Left lung (tissue), 10 donors: ENCODE results near the gene PAPSS1. TPM values are rescaled to one million over a fixed set of nuclear protein-coding genes. Genes with fewer than 3 reads are reported as not detected.

Experiments
- ATAC-seq: fragments of 200-7000 bp; cut with Tn5 transposase; one replicate; pipeline ENCODE4 v1.9.1; 2020; ENCODE audit warnings: moderate library complexity
- DNase-seq, 4 donors: peaks; one replicate each; pipeline ENCODE4 v3.0.0-alpha.2; 2013 to 2020
- H3K27ac ChIP-seq, 2 donors: fragments of 200-600 bp; sonication (generic) in 1 of 2; one replicate each; pipeline versions ENCODE4 v1.5.0 to v1.8.0; 2020 to 2021
- H3K27me3 ChIP-seq, 2 donors: fragments of 200-600 bp; sonication (generic) in 1 of 2; one replicate each; pipeline versions ENCODE4 v1.5.0 to v1.8.0; 2020 to 2021
- H3K36me3 ChIP-seq, 2 donors: fragments of 200-600 bp; sonication (generic) in 1 of 2; one replicate each; pipeline versions ENCODE4 v1.5.0 to v1.8.0; 2020 to 2021
- H3K4me1 ChIP-seq, 2 donors: fragments of 200-600 bp; one replicate each; pipeline ENCODE4 v1.8.0; 2021
- H3K4me3 ChIP-seq, 2 donors: fragments of 200-600 bp; sonication (generic) in 1 of 2; one replicate each; pipeline versions ENCODE4 v1.5.0 to v1.8.0; 2020 to 2021; ENCODE audit warnings: mild to moderate bottlenecking in 1 of 2
- H3K9me3 ChIP-seq, 2 donors: fragments of 200-600 bp; sonication (generic) in 1 of 2; one replicate each; pipeline versions ENCODE4 v1.5.0 to v1.8.0; 2020 to 2021
- CTCF ChIP-seq, 2 donors: fragments of 200-600 bp; sonication (generic) in 1 of 2; IDR thresholded peaks; one replicate each; pipeline versions ENCODE4 v1.5.0 to v1.8.0; 2021; ENCODE audit warnings: antibody characterized with exemption in 2 of 2
- intact Hi-C, 2 donors: fragments of 100-400 bp; cut with DNase I; formaldehyde crosslinking; loops; one replicate each; pipeline versions ENCODE4 v1.11.2 to v1.14.2; 2022
- polyA plus RNA-seq, 6 donors: library from polyadenylated mRNA; unstranded; fragments of 120-200 nt; gene quantifications; one replicate each; pipeline ENCODE4 v1.2.1, GENCODE V29; 2013; ENCODE audit not compliant: insufficient read length in 6 of 6
- total RNA-seq, 2 donors: library from RNA; stranded (reverse); fragmentation: NEBNext Ultra II Directional; extraction: Animal tissue kit (Norgen Biotek cat#: 25700); gene quantifications; one replicate each; pipeline ENCODE4 v1.2.1, GENCODE V29; 2021
- donor health status: DM: no; HTN: yes; CAD: no.
- donor health status: DM: no; HTN: no; CAD: no.

PAPSS1 gene
- total and polyA plus RNA-seq, 8 donors = 57.5 to 85.3 (median 70.6) TPM

GRCh38 chr4:107618656-107619055 is 101.4 kb downstream of the PAPSS1 start:
- H3K27me3 ChIP-seq = no peaks in the 10 kb centered on the region
- peaks cover 0 to 7% of the 10 kb centered on the region in 2 donors for H3K36me3 ChIP-seq
- intact Hi-C loops = no loop called here
- no peaks in the 10 kb centered on the region for H3K4me1 ChIP-seq
- no peak overlapping the region for H3K27ac ChIP-seq
- DNase-seq (no peak), ATAC-seq (no peak)
- H3K4me3 ChIP-seq = no peak overlapping the region
- TF ChIP-seq CTCF (IDR thresholded peaks at IDR 0.05) = no peak
- H3K9me3 ChIP-seq = peaks cover 0 to 8% of the 10 kb centered on the region in 2 donors

- intact Hi-C loops = no loop called here
- Histone ChIP-seq H3K36me3 (peaks cover 0 to 16% of the 10 kb centered on the region in 2 donors), H3K9me3 (no peaks in the 10 kb centered on the region), H3K4me3 (no peak overlapping the region), H3K27me3 (no peaks in the 10 kb centered on the region), H3K4me1 (no peaks in the 10 kb centered on the region), H3K27ac (no peak overlapping the region)
- ATAC-seq = no peak
- no peak for DNase-seq
- no peak for TF ChIP-seq CTCF (IDR thresholded peaks at IDR 0.05)
Observed at GRCh38 chr4:107616838-107617389, 103.1 kb downstream of the PAPSS1 start.

- Histone ChIP-seq H3K36me3 (peaks cover 0 to 16% of the 10 kb centered on the region in 2 donors), H3K9me3 (no peaks in the 10 kb centered on the region), H3K4me3 (no peak overlapping the region), H3K27me3 (no peaks in the 10 kb centered on the region), H3K27ac (no peak overlapping the region), H3K4me1 (no peaks in the 10 kb centered on the region)
- TF ChIP-seq CTCF (IDR thresholded peaks at IDR 0.05) = no peak
- intact Hi-C loops = no loop called here
- ATAC-seq = no peak
- no peak for DNase-seq
Observed at GRCh38 chr4:107615809-107616208, 104.2 kb downstream of the PAPSS1 start.

- Histone ChIP-seq H3K27ac (no peak overlapping the region), H3K9me3 (no peaks in the 10 kb centered on the region), H3K4me1 (no peaks in the 10 kb centered on the region), H3K4me3 (no peak overlapping the region), H3K36me3 (no peaks in the 10 kb centered on the region), H3K27me3 (no peaks in the 10 kb centered on the region)
- intact Hi-C loops = no loop called here
- TF ChIP-seq CTCF (IDR thresholded peaks at IDR 0.05) = no peak
- no peak for ATAC-seq
- DNase-seq = peak in 1 of 4 donors; percentile 19
Observed at GRCh38 chr4:107603430-107603829, 116.6 kb downstream of the PAPSS1 start.

GRCh38 chr4:107600983-107601382 is 119.1 kb downstream of the PAPSS1 start:
- H3K36me3 ChIP-seq = no peaks in the 10 kb centered on the region
- no peak overlapping the region for H3K27ac ChIP-seq
- H3K9me3 ChIP-seq = no peaks in the 10 kb centered on the region
- intact Hi-C loops = no loop called here
- H3K27me3 ChIP-seq = no peaks in the 10 kb centered on the region
- TF ChIP-seq CTCF (IDR thresholded peaks at IDR 0.05) = no peak
- DNase-seq (no peak), ATAC-seq (no peak)
- no peaks in the 10 kb centered on the region for H3K4me1 ChIP-seq
- no peak overlapping the region for H3K4me3 ChIP-seq
